RWPE1 (cell line): ENCODE results near the gene GRM8.

ENCODE experiments used
- CTCF ChIA-PET: fragments of 350-600 bp; sonication (Branson Sonifier 250); formaldehyde crosslinking; extraction: SDS; loops from one replicate; lab custom pipeline; 2021; lab: Yijun Ruan, JAX
- POLR2A ChIA-PET: fragments of 400-600 bp; formaldehyde crosslinking; extraction: SDS; loops from one replicate; lab custom pipeline; 2020; ENCODE audit warnings: antibody characterized with exemption; ENCODE audit not compliant: low non-redundant PET; lab: Yijun Ruan, JAX
- DNase-seq: peaks from one replicate; pipeline ENCODE4 v3.0.0; 2012; ENCODE audit warnings: low spot score
- H3K27ac ChIP-seq: fragments of 450-650 bp; 2 replicates; pipeline ENCODE4 v1.5.1; 2017
- CTCF ChIP-seq: fragments of 450-650 bp; conservative IDR thresholded peaks from 2 replicates; pipeline ENCODE4 v1.5.1; 2017; ENCODE audit warnings: low read depth, mild to moderate bottlenecking

Gene GRM8

GRCh38 chr7:127214956-127215718 lies 37.6 kb downstream of the GRM8 start:
- ChIA-PET CTCF (no interaction called here), POLR2A (no interaction called here)
- no peak overlapping the region for H3K27ac ChIP-seq
- TF ChIP-seq CTCF, result no peak
- DNase-seq, result no peak

GRCh38 chr7:127209886-127210285 lies 42.9 kb downstream of the GRM8 start:
- CTCF ChIA-PET, result no interaction called here
- POLR2A ChIA-PET, result no interaction called here
- H3K27ac ChIP-seq, result no peak overlapping the region
- TF ChIP-seq CTCF, result no peak
- no peak for DNase-seq

- no peak for DNase-seq
- no peak for TF ChIP-seq CTCF
- POLR2A ChIA-PET, result no interaction called here
- CTCF ChIA-PET, result no interaction called here
- no peak overlapping the region for H3K27ac ChIP-seq
Observed at GRCh38 chr7:127208860-127209259, 43.9 kb downstream of the GRM8 start.

- no peak for DNase-seq
- H3K27ac ChIP-seq, result no peak overlapping the region
- TF ChIP-seq CTCF, result no peak
- ChIA-PET CTCF (no interaction called here), POLR2A (no interaction called here)
Observed at GRCh38 chr7:127208351-127208750, 44.4 kb downstream of the GRM8 start.

- CTCF ChIA-PET, result no interaction called here
- H3K27ac ChIP-seq, result no peak overlapping the region
- POLR2A ChIA-PET, result no interaction called here
- DNase-seq, result no peak
- TF ChIP-seq CTCF, result no peak
Observed at GRCh38 chr7:127207806-127208205, 44.9 kb downstream of the GRM8 start.

GRCh38 chr7:127207230-127207629 lies 45.5 kb downstream of the GRM8 start:
- CTCF ChIA-PET, result no interaction called here
- no peak for DNase-seq
- POLR2A ChIA-PET, result no interaction called here
- no peak overlapping the region for H3K27ac ChIP-seq
- no peak for TF ChIP-seq CTCF
